Osteoblast (primary cell): ENCODE results near the gene PLCZ1. TPM values are rescaled to one million over a fixed set of nuclear protein-coding genes. Genes with fewer than 3 reads are reported as not detected.
"Not testable (repeated sequence)": the region's sequence is repeated elsewhere in the genome, so short reads cannot be mapped to it uniquely, and the experiment has no call there.

Experiments used
- DNase-seq: peaks from one replicate; pipeline ENCODE4 v3.0.0; 2011; ENCODE audit warnings: low spot score, mixed read lengths; ENCODE audit not compliant: insufficient read length; ENCODE audit errors: missing footprints
- H2AFZ ChIP-seq: 2 replicates; pipeline ENCODE4 v1.6.0; 2011; ENCODE audit warnings: mild to moderate bottlenecking, low read length
- H3K27ac ChIP-seq: 2 replicates; pipeline ENCODE4 v1.5.1; 2011; ENCODE audit warnings: mild to moderate bottlenecking, low read depth, low read length, moderate library complexity
- H3K27me3 ChIP-seq: 2 replicates; pipeline ENCODE4 v1.6.0; 2012; ENCODE audit warnings: mild to moderate bottlenecking, control low read depth, inconsistent platforms, low read length, moderate library complexity; ENCODE audit not compliant: insufficient read depth
- H3K36me3 ChIP-seq: 2 replicates; pipeline ENCODE4 v1.5.1; 2011; ENCODE audit warnings: mild to moderate bottlenecking, low read length, control low read depth, moderate library complexity; ENCODE audit not compliant: insufficient read depth
- H3K4me1 ChIP-seq: 2 replicates; pipeline ENCODE4 v1.5.1; 2011; ENCODE audit warnings: mild to moderate bottlenecking, low read length, control low read depth, moderate library complexity; ENCODE audit not compliant: insufficient read depth
- H3K4me2 ChIP-seq: 2 replicates; pipeline ENCODE4 v1.6.0; 2011; ENCODE audit warnings: mild to moderate bottlenecking, low read length; ENCODE audit not compliant: insufficient read depth
- H3K4me3 ChIP-seq: fragments of 200-600 bp; sonication (generic); 3 replicates; pipeline ENCODE4 v1.5.1; 2012; ENCODE audit warnings: mild to moderate bottlenecking, low read length, inconsistent platforms; ENCODE audit not compliant: insufficient read depth
- H3K79me2 ChIP-seq: 2 replicates; pipeline ENCODE4 v1.6.0; 2012; ENCODE audit warnings: mild to moderate bottlenecking, low read length, control low read depth, inconsistent platforms; ENCODE audit not compliant: insufficient read depth
- H3K9me3 ChIP-seq: 2 replicates; pipeline ENCODE4 v1.5.1; 2011; ENCODE audit warnings: low read depth, low read length, control low read depth
- H4K20me1 ChIP-seq: 2 replicates; pipeline ENCODE4 v1.6.0; 2012; ENCODE audit warnings: mild to moderate bottlenecking, low read length, control low read depth; ENCODE audit not compliant: insufficient read depth
- CTCF ChIP-seq: IDR thresholded peaks from 2 replicates; pipeline ENCODE4 v1.5.1; 2011; ENCODE audit warnings: mild to moderate bottlenecking, low read depth, low read length, moderate library complexity; ENCODE audit errors: extremely low read depth
- total RNA-seq: library from RNA; depleted of rRNA; stranded (reverse); fragments of >200 nt; gene quantifications from 2 replicates; pipeline ENCODE4 v1.2.3, GENCODE V29; 2012

PLCZ1 gene
- not detected in 2 replicates for total RNA-seq

GRCh38 chr12:18737819-18738218 is at the start of gene PLCZ1, which contains the start of gene CAPZA3:
Gene PLCZ1, minus strand, starts transcription at chr12:18738012. Its CDS starts 641 bp downstream, at chr12:18737371.
Gene CAPZA3, plus strand, starts transcription at chr12:18738119. Its CDS starts 150 bp downstream, at chr12:18738269.
- Histone ChIP-seq H3K27me3 (no peaks in the 10 kb centered on the region), H2AFZ (no peak within 1 kb of the TSS), H3K36me3 (no peaks in the 10 kb centered on the region), H4K20me1 (no peaks in the 10 kb centered on the region), H3K4me1 (no peaks in the 10 kb centered on the region), H3K27ac (no peak within 1 kb of the TSS), H3K9me3 (no peaks in the 10 kb centered on the region), H3K4me2 (no peak within 1 kb of the TSS), H3K79me2 (no peaks in the 10 kb centered on the region), H3K4me3 (no peak within 1 kb of the TSS)
- DNase-seq: no peak
- TF ChIP-seq CTCF: no peak

- H3K4me3 ChIP-seq, H3K4me1 ChIP-seq, DNase-seq, H3K27me3 ChIP-seq, H3K27ac ChIP-seq, H3K36me3 ChIP-seq, H2AFZ ChIP-seq, H3K9me3 ChIP-seq, H3K79me2 ChIP-seq, H3K4me2 ChIP-seq, H4K20me1 ChIP-seq: not testable (repeated sequence)
These were observed 47.7 kb upstream of the PLCZ1 start for GRCh38 chr12:18785465-18785864.

GRCh38 chr12:18782827-18783226 is 45.0 kb upstream of the PLCZ1 start:
- Histone ChIP-seq H3K36me3 (no peaks in the 10 kb centered on the region), H3K4me2 (no peak overlapping the region), H2AFZ (no peak overlapping the region), H3K4me3 (no peak overlapping the region), H4K20me1 (no peaks in the 10 kb centered on the region), H3K79me2 (no peaks in the 10 kb centered on the region), H3K4me1 (no peaks in the 10 kb centered on the region), H3K9me3 (no peaks in the 10 kb centered on the region), H3K27me3 (no peaks in the 10 kb centered on the region), H3K27ac (no peak overlapping the region)
- DNase-seq: no peak
- no peak for TF ChIP-seq CTCF

- H3K27me3 ChIP-seq, DNase-seq, H3K9me3 ChIP-seq, H2AFZ ChIP-seq, H3K4me1 ChIP-seq, H3K36me3 ChIP-seq, H3K27ac ChIP-seq, H3K4me2 ChIP-seq, H3K79me2 ChIP-seq, H4K20me1 ChIP-seq, H3K4me3 ChIP-seq: not testable (repeated sequence)
These were observed 28.7 kb upstream of the PLCZ1 start for GRCh38 chr12:18766479-18766878.

- no peak for DNase-seq
These were observed 17.5 kb upstream of the PLCZ1 start for GRCh38 chr12:18755341-18755740.

More at GRCh38 chr12:18755341-18755740, 17.5 kb upstream of the PLCZ1 start:
- H2AFZ ChIP-seq: no peak overlapping the region
- peaks cover 15% of the 10 kb centered on the region for H3K4me1 ChIP-seq
- H4K20me1 ChIP-seq: no peaks in the 10 kb centered on the region
- H3K36me3 ChIP-seq: no peaks in the 10 kb centered on the region
- H3K9me3 ChIP-seq: no peaks in the 10 kb centered on the region
- no peaks in the 10 kb centered on the region for H3K79me2 ChIP-seq
- H3K4me2 ChIP-seq: no peak overlapping the region
- no peak overlapping the region for H3K4me3 ChIP-seq
- no peak for TF ChIP-seq CTCF
- H3K27ac ChIP-seq: no peak overlapping the region
- H3K27me3 ChIP-seq: no peaks in the 10 kb centered on the region
